NCI-H2107 treated with DMSO at 0.1 percent for 48 hours (cell line): ENCODE data around the gene TMEM72.

Source experiments
- DNase-seq: peaks from one replicate; lab custom pipeline; 2025; ENCODE audit not compliant: unreplicated experiment; lab: John Stamatoyannopoulos, UW

Gene TMEM72

DNA sequence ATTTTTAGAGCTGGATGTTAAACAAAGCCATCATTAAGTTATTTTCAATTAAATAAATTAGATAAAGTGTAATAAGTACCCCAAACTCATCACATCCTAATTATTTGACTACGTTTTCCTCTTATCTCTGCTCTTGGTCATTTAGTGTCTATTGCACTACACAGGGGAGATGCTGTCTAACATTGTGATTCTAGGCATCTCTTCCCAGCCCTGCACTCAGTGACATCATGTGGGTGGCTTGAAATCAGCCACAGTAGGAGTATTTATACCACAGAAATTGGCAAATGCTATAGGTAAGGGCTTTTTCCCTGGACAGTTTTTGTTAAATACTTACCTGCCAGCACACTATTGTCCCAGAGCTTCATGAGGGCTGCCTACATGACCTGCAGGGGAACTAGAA, 21.3 kb upstream of the TMEM72 start:
- DNase-seq = no peak

DNA sequence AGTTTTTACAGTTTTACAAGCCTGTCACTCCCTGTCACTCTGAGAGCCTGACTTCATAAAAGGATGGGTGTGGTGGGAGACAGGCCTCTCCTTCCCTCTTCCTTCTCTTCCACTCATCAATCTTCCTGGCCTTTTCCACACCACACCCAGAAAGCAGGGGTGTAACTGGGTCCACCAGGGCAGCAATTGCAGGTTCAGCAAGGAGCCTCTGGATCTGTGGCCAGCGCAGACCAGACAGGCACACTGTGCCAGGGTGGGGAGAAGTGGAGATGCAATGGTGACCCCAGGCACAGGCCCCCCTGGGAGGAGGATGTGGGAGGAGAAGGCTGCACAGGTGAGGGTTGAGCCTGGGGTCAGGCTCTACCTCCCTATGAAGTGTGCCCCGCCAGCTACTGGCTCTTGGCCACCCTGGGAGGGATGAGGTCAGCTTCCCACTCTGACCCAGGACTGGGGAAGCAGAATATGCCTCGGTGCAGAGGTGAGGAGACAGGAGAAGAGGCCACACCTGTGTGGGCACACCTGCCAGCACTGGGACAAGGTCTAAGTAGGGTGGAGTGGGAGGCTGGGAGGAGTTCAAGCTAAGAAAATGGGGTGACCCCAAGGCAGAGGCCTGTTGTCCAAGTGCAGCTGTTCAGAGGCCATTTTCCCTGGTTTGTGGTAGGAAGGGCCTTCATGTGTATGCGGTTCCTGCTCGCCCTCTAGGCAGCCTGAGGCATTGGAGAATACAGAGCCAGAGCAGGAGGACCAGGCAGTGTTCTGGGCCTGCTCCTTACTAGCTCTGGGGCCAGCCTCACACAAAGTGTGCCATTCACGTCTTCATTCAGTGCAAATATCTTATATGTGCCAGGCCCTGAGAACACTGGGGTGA, 20.2 kb upstream of the TMEM72 start:
- no peak for DNase-seq

DNA sequence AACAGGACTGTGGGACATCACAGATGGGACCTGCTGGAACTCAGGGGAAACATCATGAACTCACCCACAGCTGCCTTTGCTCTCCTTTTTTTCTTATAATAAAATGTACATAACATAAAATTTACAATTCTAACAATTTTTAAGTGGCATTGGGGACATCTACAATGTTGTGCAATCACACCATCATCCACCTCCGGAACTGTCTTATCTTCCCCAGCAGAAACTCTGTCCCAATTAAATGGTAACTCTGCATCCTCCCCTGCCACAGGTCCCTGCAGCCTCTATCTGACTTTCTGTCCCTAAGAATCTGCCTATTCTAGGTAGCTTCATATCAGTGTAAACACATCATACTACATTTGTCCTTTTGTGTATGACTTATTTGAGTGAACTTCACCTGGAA, 19.4 kb upstream of the TMEM72 start:
- no peak for DNase-seq

DNA sequence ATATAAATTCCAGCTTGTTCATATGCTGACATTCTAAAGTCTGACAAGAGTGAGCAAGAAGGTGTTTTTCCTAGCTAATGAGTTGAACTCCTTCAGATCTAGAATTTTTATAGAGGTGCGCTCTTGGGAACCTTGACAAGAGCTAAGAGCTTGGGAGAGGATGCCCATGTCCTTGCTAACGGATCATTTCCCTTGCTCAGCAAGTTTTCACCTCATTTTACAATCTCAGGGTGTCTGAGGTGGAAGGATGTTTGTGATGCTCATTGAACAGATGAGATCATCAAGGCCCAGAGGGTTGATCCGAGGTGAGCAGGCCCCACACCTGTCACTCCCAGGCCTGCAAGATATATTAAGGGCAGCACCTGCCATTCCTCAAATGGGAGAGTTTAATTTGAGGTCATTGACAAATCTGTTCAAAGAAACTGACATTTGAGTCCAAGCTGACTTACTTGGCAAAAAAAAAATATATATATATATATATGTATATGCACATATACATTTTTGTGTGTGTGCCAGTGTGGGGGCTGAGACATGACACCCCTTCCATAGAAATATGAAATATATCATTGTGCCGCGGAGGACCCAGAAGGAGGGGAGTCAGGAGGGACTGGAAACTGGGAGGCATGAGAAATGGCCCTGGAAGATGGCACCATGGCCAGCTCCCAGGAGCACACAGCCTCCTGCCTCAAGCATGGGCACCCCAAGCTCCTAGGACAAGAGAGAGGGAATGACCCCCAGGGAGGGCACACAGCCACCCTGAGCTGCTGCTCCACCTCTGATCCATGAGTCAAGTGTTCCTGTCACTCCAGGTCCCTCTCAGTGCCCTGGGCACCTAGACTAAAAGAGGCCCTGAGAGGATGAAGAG, 17.3 kb upstream of the TMEM72 start:
- DNase-seq = no peak

DNA sequence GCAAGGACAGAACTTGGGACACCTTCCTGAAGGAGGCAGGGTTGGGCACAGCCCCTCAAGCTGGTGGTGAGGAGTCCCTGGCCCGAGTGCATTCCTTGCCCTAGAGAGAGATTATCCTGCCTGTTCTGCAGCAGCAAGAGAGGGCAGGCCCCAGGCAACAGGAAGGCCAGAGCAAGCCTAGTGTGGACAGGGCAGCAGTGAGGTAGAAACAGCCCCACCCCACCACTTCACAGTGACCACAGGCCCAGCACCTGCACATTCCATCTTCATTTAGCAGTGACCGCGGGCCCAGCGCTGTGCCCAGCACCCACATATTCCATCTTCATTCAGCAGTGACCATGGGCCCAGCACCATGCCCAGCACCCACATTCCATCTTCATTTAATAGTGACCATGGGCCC, 16.4 kb upstream of the TMEM72 start:
- no peak for DNase-seq

DNA sequence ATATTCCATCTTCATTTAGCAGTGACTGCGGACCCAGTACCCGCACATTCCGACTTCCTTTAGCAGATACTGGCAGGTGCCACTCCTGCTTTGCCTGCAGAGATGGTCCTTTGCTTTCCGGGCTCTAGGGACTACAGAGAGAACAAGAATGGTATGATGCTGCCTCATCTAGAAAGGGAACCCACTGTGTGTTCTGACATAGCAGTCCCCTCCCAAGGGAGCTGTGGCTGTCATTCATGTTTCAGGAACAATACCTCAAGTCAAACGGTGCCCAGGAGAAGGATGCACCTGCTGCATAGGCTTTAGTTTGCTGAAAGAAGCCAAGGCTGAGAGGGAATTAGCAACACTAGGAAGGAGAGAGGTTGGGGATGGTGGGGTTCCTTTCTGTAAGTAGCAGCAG, 15.9 kb upstream of the TMEM72 start:
- peak; percentile 62 for DNase-seq

DNA sequence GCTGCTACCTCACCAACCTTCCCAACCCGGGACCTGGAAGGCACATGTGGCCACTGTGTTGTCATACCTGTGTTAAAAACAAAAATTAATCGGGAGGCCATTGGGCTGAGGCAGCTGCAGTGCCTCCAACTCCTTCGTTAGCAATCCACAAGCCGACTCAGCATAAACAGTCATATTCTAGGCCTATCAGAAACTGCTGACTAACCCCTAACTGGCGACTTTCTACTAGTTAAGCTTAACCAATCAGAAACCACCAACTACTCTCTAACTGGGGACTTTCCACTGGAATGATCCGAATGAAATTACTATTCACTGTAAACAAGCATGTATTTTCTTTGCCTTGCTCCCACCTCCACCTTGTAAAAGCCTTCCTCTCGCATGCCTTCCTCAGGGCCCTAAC, 14.1 kb upstream of the TMEM72 start:
- no peak for DNase-seq

DNA sequence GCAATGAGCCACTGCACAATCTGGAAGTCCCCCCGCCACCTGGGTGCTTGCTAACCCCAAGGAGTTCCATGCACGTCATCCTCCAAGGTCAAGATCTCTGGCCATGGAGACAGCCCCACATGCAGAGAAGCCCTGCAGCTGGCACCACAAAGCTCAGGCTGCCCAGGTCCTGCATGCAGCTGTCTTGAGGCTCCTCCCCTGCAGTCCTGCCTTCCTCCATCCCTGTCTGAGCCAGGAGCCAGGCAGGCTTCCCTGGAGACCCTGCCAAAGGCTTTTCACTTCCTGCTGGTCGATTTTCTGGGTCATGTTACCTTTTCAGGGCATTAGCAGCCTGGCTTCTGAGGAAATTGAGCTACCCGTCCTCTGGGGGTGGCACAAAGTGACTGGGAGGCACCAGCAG, 12.5 kb upstream of the TMEM72 start:
- DNase-seq = peak; percentile 76

DNA sequence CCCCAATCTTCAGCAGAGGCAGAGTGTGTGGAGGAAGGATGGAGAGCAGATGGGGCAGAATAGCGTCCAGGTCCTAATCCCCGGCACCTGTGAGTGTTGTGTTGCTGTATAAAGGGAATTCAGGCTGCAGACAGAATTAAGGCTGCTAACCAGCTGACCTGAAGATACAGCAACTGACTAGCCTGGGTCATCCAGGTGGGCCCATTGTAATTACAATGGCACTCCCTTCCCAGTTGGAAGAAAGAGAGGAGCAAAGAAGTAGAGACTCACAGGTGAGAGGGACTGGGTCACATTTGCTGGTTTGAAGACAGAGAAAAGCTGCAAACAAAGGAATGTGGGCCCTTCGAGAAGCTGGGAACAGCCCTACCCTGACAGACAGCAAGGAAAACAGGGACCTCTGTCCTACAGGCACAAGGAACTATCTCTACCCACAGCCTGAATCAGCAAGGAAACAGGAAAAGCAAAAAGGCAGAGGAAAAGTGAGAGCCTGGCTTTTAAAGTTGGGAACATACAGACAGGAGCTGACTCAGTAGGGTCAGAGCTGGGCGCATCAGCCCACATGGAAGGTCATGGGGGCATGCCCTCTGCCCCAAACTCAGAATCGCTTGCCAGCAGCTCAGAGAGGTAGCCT, 11.6 kb upstream of the TMEM72 start:
- no peak for DNase-seq

DNA sequence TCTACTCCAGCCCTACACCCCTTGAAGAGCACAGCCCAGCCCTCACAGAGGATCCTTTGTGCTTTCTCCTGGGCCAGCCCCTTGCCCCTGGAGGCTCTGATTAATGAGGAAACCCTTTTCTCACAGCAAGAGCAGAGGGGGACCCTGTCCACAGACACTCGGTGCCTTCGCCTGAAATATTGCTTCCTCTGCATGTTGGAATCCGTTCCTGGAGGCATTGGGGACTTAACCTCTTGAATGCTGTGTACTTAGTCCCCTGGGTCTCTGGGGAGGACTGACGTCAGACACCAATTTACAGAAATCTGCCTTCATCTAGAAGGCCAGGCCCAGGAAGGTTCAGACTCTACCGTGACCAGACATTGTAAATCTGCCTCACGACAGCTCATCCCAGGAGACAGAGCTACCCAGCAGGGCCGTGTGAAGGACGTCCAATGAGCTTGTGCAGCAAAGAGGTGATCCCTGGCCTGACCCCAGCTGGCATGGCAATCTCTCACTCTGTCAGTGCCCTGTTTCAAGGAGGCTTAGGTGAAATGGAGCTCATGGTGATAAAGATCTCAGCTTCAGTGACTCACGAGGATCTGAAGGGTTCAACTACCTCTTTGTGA, 8.1 kb upstream of the TMEM72 start:
- peak; percentile 28 for DNase-seq

DNA sequence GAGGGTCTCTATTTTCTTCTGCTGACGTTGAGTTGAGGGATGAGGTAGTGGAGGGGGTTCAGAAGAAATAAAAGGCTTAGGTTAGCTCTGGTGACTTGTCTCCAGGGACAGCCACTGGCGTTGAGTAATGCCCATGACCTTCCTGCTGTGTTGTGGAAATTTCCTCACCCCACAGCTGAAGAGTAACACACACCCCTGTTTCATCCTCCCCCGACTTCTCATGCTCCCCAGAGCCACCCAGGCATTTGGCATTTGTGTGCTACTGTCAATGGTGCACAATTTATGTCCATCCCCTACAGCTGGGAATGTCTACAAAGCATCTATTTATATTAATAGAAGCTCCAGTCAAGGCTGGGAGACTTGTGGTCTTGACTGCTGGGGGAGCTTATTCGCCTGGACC, 4.7 kb upstream of the TMEM72 start:
- DNase-seq = no peak

DNA sequence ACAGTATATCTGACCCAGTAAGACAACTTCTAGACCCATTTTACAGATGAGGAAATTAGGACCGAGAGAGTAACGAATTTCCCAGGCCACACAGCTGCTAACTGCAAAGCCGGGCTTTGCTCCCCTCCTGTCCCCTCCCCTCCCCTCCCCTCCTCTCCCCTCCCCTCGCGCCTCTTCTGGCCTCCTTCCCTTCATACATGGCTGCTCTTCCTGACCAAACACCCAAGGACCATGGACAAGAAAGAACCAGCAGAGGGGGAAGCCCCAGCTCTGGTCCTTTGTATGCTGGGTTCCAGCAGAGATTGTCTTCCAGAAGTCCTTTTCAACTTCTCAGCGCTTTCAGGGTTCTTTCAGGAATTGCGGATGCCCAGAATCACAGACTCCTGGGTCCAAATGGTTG, 3.6 kb upstream of the TMEM72 start:
- no peak for DNase-seq

DNA sequence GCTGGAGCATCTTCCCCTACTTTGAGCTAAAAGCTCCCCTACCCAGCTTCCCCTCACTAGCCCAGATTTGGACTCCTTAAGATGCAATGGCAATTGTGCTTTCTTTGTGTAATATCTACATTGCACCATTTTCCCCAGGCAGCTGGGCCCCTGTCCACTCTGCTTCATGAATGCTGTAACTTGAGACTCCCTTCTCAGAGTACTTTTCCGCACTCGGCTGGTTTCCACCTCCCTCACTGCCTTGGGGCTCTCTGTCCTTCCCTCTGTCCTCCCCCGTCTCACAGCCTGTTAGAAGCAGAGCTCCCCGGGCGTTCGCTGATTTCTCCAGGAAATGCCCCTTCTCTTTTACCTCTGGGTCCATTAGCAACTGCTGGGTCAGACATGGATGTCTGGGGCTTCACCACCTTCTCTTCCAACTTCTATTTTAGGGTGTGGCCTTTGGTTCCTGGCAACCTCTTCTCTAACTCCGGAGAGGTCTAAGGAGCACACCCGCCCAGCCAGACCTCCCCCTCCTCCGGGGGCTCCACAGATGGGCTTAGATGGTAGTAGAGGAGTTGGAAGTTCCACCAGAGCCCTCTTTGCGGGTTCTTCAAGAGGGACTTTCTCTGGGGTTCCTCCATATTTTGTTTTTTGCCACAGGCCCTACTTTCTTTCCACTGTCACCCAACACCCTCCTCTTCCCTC, 2.9 kb upstream of the TMEM72 start:
- peak; percentile 77 for DNase-seq

DNA sequence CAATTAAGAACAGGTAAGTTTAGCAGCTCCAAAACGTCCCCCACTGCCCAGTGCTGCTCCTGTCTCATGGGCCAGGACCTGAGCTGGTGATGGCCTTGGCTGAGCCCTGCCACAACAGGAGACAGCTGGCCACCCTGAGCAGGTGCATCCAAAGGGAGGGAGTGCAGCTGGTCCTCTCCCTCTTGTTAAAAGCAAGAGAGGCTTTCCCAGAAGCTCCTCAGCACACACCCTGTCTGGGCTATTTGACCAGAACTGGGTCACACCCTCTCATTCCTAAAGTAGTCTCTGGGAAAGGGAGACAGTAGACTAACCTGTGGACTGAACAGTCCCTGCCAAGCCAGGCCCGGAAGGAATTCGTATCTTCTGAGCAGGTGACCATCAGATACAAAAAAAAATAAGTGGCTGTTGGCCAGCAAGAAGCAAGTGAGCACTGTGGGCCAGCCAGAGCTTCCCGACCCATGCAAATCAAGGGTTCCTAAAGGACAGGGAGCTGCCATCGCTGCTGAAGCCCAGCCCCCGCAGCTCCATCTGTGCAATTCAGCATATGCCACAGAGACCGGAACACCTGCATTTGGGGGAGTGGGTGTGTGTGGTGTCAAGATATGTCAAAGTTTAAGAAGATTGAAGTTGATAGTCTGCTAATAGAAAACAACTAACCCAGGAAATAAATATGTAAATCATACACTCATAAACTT, 2.1 kb upstream of the TMEM72 start:
- DNase-seq = no peak

DNA sequence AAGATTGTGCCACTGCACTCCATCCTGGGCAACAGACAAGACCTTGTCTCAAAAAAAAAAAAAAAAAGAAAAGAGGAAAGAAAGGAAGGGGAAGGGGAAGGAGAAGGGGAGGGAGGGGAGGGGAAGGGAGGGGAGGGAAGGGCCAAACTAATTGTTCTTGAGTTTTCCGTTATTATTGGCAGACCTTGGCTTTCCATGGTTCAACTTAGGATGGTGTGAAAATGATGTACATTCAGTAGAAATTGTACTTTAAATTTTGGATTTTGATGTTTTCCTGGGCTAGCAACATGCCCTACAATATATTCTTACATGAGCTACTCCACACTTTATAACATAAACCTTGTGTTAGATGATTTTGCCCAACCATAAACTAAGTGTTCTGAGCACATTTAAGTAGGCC, 1.2 kb upstream of the TMEM72 start:
- no peak for DNase-seq

DNA sequence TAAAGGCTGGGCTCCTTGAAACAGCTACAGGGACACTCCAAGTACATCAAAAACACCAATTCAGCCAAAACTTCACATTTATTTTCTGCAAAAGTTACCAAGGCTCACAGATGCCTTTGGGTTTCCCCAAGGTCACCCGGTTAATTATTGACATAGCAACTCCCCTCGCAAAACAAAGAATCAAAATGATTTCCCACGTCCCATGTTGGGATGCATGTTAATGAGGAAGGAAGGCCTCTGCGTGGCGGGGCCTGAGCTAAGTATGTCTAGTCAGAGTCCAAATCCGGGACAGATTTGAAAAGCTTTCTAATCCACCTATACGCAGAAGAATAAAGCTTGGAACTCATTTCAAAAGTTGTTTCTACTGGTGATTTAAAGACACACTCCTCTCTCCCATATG, 535 bp upstream of the TMEM72 start:
- no peak for DNase-seq

DNA sequence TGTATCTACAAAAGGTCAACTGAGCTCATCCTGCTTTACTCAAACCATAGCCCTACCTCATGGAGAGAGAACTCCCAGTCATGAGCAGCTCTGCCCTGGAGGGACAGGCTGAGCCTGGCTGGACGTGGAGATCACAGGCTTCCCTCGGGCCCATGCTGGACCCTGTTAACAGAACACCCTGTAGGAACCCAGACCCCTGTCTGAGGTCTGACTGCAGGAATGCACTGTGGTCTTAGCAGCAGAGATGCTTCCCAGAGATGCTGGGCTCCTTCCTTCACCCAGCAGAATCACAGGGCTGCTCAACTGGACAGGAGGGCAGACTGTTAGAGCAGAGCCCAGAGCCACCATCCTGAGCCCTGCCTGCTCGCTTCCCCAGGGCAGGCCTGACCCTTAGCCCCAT, 814 bp downstream of the TMEM72 start:
- DNase-seq = no peak

DNA sequence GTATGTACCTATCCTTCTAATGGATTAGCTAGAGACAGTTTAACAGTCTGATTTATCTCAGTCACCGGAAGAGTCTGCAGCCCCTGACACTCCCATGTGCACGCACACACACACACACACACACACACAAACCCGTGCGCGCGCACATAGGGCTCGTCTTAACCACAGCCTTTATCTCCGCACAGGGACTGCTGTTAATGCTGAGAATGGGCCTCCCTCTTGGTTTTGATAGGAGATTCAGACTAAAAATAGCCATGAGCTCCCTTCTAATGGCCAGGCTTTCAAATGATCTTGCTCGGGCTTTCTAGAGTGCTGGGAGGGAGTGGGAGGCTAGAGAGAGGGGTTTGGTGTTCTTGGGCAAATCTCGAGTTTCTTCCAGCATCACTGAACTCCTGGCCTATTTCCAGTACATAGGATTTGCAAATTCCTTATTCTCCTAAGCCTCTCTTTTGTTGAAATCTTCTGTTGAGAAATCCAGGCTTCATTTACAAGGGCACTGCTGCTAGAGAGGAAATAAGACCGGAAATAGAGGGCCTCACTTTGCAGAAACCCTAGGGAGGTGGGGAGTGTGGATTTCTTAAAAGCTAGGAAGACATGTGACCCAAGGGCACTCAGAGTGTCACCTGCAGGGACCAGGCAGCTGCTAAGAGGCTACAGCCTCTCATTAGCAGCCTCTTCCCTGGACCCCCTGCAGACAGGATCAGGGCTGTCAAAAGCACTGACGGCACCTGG, 2.4 kb downstream of the TMEM72 start:
- DNase-seq = peak; percentile 45

DNA sequence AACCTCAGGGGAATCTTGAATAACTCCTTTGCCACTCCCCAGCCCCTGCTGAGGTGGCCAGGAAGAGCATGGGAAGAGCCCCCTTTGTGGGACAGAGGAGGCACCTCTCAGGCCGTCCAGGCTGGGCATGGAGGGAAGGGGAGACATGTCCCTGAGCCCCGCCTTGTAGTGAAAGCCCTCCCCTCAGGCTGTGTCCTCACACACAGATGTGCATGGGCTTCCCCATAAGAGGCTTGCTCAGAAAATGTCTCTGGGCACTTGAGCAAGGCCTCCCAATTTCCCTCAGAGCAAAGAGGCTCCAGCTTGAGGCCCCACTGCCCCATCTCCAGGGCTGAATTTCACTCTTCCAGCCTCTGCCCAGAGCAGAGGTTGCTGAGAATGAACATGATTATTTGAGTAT, 3.8 kb downstream of the TMEM72 start:
- DNase-seq = no peak

DNA sequence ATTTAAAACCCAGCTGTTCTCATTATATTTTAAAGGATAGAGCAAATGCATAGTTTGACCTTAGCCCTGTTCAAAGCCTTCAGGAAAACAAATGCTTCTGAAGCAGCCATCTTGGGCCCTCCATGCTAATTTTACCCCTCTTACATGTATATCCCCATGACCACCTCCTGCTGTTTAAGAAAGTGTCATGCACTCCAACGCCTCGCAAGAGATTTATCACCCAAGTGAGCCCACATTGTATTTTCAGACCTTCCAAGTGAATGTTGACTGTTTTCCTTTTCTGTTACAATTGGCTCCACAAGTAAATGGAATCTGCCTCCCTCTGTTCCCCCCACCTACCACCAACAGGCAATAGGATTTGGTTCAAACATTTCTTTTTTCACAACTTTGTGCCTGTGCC, 5.3 kb downstream of the TMEM72 start:
- DNase-seq = no peak
